BE2C (cell line): Measurements from ENCODE around the gene LYVE1. TPM values are rescaled to one million over a fixed set of nuclear protein-coding genes. Genes with fewer than 3 reads are reported as not detected.

Experiments used
- DNase-seq: peaks from one replicate; pipeline ENCODE4 v3.0.0-alpha.2; 2020
- H3K27me3 ChIP-seq: fragments of 250-450 bp; sonication (Bioruptor Pico); 2 replicates; pipeline ENCODE4 v1.5.1; 2020; ENCODE audit warnings: mild to moderate bottlenecking
- H3K36me3 ChIP-seq: fragments of 250-450 bp; sonication (Bioruptor Pico); 2 replicates; pipeline ENCODE4 v1.5.1; 2020; ENCODE audit warnings: mild to moderate bottlenecking
- H3K4me1 ChIP-seq: fragments of 250-450 bp; sonication (Bioruptor Pico); 2 replicates; pipeline ENCODE4 v1.5.1; 2020
- H3K4me3 ChIP-seq: 2 replicates; pipeline ENCODE4 v1.5.1; 2011; ENCODE audit warnings: low read depth, low read length
- H3K9me3 ChIP-seq: fragments of 250-450 bp; sonication (Bioruptor Pico); 2 replicates; pipeline ENCODE4 v1.5.1; 2020
- polyA plus RNA-seq: library from polyadenylated mRNA; unstranded; fragments of >200 nt; gene quantifications from one replicate; pipeline ENCODE4 v1.2.1, GENCODE V29; 2012; ENCODE audit warnings: low read depth, missing spikeins; ENCODE audit not compliant: insufficient read length, insufficient read depth
- TF ChIP-seq, protein P1 (sequence below): IDR thresholded peaks from 2 replicates; pipeline ENCODE4 v1.5.1; 2012; ENCODE audit warnings: mild to moderate bottlenecking, low read depth, low read length

LYVE1 gene, protein sequence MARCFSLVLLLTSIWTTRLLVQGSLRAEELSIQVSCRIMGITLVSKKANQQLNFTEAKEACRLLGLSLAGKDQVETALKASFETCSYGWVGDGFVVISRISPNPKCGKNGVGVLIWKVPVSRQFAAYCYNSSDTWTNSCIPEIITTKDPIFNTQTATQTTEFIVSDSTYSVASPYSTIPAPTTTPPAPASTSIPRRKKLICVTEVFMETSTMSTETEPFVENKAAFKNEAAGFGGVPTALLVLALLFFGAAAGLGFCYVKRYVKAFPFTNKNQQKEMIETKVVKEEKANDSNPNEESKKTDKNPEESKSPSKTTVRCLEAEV
- polyA plus RNA-seq: not detected

DNA sequence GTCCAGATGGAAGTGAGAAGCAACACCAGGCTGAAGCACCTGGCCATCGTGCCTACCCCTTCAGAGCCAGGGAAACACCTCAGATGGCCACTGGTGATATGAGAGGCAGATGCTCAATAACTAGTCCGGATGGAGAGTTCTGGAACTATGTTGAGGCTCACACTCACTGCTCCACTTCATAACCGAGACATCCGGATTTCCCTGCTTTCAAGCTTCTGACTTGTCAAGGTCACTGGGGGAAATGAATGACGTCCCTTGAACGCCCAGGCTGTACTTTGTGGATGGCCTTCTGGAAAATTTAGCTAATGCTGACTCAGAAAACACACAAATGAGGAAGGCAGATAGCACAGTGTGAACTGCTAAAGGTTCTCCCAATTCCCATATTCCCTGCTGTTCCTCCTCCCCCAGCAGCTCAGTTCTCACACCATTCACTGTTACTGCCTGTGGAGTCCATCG, at the start of gene LYVE1:
TSS of gene LYVE1 (minus strand) at position 180 of the 456 bp plus-strand sequence. CDS start at position 47, 133 bp downstream.
- no peaks in the 10 kb centered on the region for H3K4me1 ChIP-seq
- TF ChIP-seq, protein P1, sequence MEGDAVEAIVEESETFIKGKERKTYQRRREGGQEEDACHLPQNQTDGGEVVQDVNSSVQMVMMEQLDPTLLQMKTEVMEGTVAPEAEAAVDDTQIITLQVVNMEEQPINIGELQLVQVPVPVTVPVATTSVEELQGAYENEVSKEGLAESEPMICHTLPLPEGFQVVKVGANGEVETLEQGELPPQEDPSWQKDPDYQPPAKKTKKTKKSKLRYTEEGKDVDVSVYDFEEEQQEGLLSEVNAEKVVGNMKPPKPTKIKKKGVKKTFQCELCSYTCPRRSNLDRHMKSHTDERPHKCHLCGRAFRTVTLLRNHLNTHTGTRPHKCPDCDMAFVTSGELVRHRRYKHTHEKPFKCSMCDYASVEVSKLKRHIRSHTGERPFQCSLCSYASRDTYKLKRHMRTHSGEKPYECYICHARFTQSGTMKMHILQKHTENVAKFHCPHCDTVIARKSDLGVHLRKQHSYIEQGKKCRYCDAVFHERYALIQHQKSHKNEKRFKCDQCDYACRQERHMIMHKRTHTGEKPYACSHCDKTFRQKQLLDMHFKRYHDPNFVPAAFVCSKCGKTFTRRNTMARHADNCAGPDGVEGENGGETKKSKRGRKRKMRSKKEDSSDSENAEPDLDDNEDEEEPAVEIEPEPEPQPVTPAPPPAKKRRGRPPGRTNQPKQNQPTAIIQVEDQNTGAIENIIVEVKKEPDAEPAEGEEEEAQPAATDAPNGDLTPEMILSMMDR: no peak
- no peak within 1 kb of the TSS for H3K4me3 ChIP-seq
- no peak for DNase-seq
- H3K36me3 ChIP-seq: no peaks in the 10 kb centered on the region
- H3K9me3 ChIP-seq: no peaks in the 10 kb centered on the region
- H3K27me3 ChIP-seq: no peaks in the 10 kb centered on the region

DNA sequence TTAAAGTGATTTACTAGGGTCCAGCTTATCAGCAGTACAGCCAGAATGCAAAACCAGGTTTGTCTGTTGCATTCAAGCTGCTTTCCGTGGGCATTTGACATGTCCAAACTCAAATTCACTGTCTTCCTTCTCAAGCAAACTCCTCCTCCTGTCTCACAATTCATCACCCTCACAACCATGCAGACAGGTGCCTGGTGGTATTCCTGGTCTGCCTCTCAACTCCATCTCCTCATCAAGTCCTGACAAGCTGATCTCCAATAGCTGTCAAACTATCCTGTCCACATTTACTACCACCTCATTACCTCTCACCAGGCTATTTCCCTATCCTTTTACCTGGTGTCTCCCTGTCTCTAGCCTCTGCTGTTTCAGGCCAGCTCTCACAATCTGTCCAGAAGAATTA, 49.1 kb upstream of the LYVE1 start:
- DNase-seq: no peak
- Histone ChIP-seq H3K36me3 (no peaks in the 10 kb centered on the region), H3K27me3 (no peaks in the 10 kb centered on the region), H3K4me1 (no peaks in the 10 kb centered on the region), H3K9me3 (no peaks in the 10 kb centered on the region), H3K4me3 (no peak overlapping the region)
- TF ChIP-seq, protein P1: no peak

DNA sequence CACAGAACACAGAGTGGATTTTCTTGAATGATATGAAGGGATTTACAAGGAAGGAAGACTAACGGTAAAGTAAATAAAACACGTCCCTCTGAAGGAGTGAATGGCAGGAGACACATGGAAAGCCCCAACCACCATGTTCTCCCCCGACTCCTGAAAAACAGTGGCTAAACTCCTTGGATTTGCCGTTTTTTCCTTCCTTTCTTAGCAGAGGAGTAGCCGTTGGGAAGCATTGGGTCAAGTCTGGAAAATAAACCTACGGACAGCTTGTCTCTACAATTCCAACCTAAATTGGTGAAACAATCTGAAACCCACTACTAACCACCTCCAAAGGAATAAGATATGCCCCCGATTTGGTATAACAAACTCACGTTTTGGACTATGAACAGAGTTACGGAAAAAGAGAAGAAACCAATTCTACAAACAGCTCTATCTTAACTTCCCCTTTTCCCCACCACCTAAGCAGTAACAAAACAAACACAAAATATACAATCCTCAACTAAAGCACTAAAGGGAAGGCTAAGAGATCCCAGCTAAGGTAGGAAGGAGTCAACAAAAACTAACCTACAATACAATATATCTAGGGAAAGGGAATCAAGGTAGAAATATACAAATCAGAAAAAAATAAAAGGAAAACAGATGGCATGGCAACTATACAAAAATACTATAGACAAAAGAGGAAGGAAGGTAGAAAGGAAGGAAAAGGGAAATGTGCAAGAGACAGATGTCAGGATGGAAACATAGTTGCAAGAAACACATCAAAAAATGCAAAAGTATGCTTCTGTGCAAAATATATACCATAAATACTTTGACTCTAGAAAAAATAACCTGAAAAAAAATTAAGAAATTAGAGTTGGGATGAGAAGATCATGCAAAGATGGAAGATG, 43.8 kb upstream of the LYVE1 start:
- Histone ChIP-seq H3K4me3 (no peak overlapping the region), H3K27me3 (no peaks in the 10 kb centered on the region), H3K4me1 (no peaks in the 10 kb centered on the region), H3K36me3 (no peaks in the 10 kb centered on the region), H3K9me3 (no peaks in the 10 kb centered on the region)
- no peak for DNase-seq
- TF ChIP-seq, protein P1: no peak

DNA sequence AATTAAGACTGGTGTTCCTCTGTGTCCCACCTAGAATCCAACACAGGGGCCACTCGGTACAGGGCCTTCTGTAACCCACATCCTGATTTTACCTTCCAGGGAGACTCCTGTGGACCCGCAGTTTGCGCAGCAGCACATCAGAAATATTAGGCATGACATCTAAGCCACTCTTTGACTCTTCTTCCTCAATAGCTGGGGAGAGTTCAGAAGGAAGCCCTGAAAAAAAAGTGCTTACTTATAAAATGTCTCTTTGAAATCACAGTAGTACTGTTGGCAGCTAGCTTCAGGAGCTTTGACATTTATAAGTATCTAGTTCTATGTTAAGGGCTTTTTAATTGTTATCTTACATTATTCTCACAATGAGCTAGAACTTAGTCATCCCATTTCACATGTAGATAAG, 41.2 kb upstream of the LYVE1 start:
- Histone ChIP-seq H3K4me3 (no peak overlapping the region), H3K9me3 (no peaks in the 10 kb centered on the region), H3K36me3 (no peaks in the 10 kb centered on the region), H3K4me1 (no peaks in the 10 kb centered on the region), H3K27me3 (no peaks in the 10 kb centered on the region)
- TF ChIP-seq, protein P1: no peak
- no peak for DNase-seq

DNA sequence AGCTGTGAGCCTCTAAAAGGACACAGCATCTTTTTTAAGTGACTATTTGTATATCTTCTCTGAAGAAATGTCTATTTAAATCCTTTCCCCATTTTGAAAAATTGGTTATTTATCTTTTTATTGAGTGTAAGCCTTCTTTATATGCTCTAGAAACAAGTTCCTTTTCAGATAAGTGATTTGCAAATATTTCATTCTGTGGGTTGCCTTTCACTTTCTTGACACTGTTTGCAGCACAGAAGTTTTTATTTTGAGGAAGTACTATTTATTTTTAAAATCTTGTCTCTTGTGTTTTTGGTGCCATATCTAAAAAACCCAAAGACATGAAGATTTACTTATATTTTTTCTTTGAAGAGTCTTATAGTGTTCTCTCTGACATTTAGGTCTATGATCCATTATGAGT, 40.1 kb upstream of the LYVE1 start:
- DNase-seq: no peak
- H3K9me3 ChIP-seq: no peaks in the 10 kb centered on the region
- no peak overlapping the region for H3K4me3 ChIP-seq
- H3K36me3 ChIP-seq: no peaks in the 10 kb centered on the region
- TF ChIP-seq, protein P1: no peak
- H3K27me3 ChIP-seq: no peaks in the 10 kb centered on the region
- no peaks in the 10 kb centered on the region for H3K4me1 ChIP-seq
